ENCODE measurements around the gene DCLK1.

GRCh38 chr13:35839806-35840205, 291.4 kb downstream of the DCLK1 start:
- no peak for TF ChIP-seq CTCF (IDR thresholded peaks at IDR 0.05; ENCODE audit: low read depth, low read length, missing input control)
- TF ChIP-seq JUND (IDR thresholded peaks at IDR 0.05): no peak
- TF ChIP-seq GABPA (IDR thresholded peaks at IDR 0.05 in 1 of 2, conservative IDR thresholded peaks at IDR 0.05 in 1 of 2): no peak
- TF ChIP-seq ATF3 (IDR thresholded peaks at IDR 0.05): no peak
- TF ChIP-seq RXRA (IDR thresholded peaks at IDR 0.05): no peak
- TF ChIP-seq REST (IDR thresholded peaks at IDR 0.05): no peak
- TF ChIP-seq MAX (IDR thresholded peaks at IDR 0.05): no peak
- TF ChIP-seq RAD21 (IDR thresholded peaks at IDR 0.05): no peak
- no peak for TF ChIP-seq FOXA2 (IDR thresholded peaks at IDR 0.05)
- no peak for TF ChIP-seq YY1 (IDR thresholded peaks at IDR 0.05)
- no peak for TF ChIP-seq ZBTB33 (IDR thresholded peaks at IDR 0.05)
- no peak for TF ChIP-seq SP1 (IDR thresholded peaks at IDR 0.05)
- no peak for TF ChIP-seq NR2F2 (IDR thresholded peaks at IDR 0.05)
